ENCODE data around the gene DMD. TPM values are rescaled to one million over a fixed set of nuclear protein-coding genes. Genes with fewer than 3 reads are reported as not detected.

The DMD gene
- total and polyA plus RNA-seq, 2 of the 13 experiments (the other 11 are each of a cell fraction or from before 2014, with no cell fraction given), result 17.6 to 25.9 TPM

- no peak for TF ChIP-seq ARID5B (CRISPR knock-in tag; IDR thresholded peaks at IDR 0.05)
- no peak for TF ChIP-seq NFKB2 (CRISPR knock-in tag; IDR thresholded peaks at IDR 0.05; ENCODE audit: borderline replicate concordance)
- TF ChIP-seq POLR2A (IDR thresholded peaks at IDR 0.05; ENCODE audit: insufficient read depth in 1 of 2, low read depth in 2 of 2, low read length in 2 of 2), result no peak
Observed at GRCh38 chrX:31547416-31547815, 1663.9 kb downstream of the DMD start (continued).

GRCh38 chrX:31546126-31546525 lies 1665.2 kb downstream of the DMD start:
- ChIA-PET CTCF (ENCODE audit: low intra/inter-chr PET ratio, low total read pairs) (no interaction called here), POLR2A (no interaction called here)
- no peaks in the 10 kb centered on the region for H3K9me3 ChIP-seq (ENCODE audit: low read length)
- FAIRE-seq, result no peak
- 5% methylated on average over 2 of the region's 3 CpGs for whole genome bisulfite sequencing (ENCODE audit: low lambda C conversion rate)
- no peaks in the 10 kb centered on the region for H3K4me1 ChIP-seq (ENCODE audit: insufficient read depth, low read length)
- no TSS peak for BruUV-seq (replicated peaks)
- intact Hi-C loops (cut with micrococcal nuclease; ENCODE audit: unreplicated experiment) (no loop called here), in situ Hi-C loops (cut with HindIII; ENCODE audit: extremely low pct_ligation_motif_present, low pct_unique_long_range_greater_than_20kb) (no loop called here)
- no peak for DNase-seq (ENCODE audit: low spot score)
- no peak overlapping the region for H3K27ac ChIP-seq (ENCODE audit: extremely low read length, insufficient read depth, low read length)
- H3K36me3 ChIP-seq (replicated peaks in 1 of 2; ENCODE audit: control insufficient read depth in 1 of 2, insufficient read depth in 2 of 2, low read length in 2 of 2), result no peaks in the 10 kb centered on the region
- no peak overlapping the region for H3K9ac ChIP-seq (ENCODE audit: insufficient read depth, low read depth, low read length)
- H3K79me2 ChIP-seq (ENCODE audit: insufficient read depth, low read length), result no peaks in the 10 kb centered on the region
- no peak for ATAC-seq
- no peaks in the 10 kb centered on the region for H4K20me1 ChIP-seq (ENCODE audit: insufficient read depth, low read length)
- H2AFZ ChIP-seq (ENCODE audit: low read length), result no peak overlapping the region
- H3K4me3 ChIP-seq (replicated peaks in 1 of 3; ENCODE audit: insufficient read depth in 1 of 3, low read depth in 2 of 3, low read length in 3 of 3), result no peak overlapping the region
- no peak overlapping the region for H3K4me2 ChIP-seq (ENCODE audit: low read depth, low read length)
- no peaks in the 10 kb centered on the region for H3K27me3 ChIP-seq (ENCODE audit: control insufficient read depth in 1 of 2, insufficient read depth in 2 of 2, low read length in 2 of 2)
- TF ChIP-seq ZHX1 (CRISPR knock-in tag; IDR thresholded peaks at IDR 0.05; ENCODE audit: low read depth) (no peak), ZNF235 (CRISPR knock-in tag; IDR thresholded peaks at IDR 0.05; ENCODE audit: borderline replicate concordance) (no peak), ZNF546 (CRISPR knock-in tag; conservative IDR thresholded peaks at IDR 0.05) (no peak), ZHX2 (IDR thresholded peaks at IDR 0.05; ENCODE audit: low read depth) (no peak), ZHX2 (CRISPR knock-in tag; IDR thresholded peaks at IDR 0.05; ENCODE audit: borderline replicate concordance) (no peak), SIN3B (IDR thresholded peaks at IDR 0.05; ENCODE audit: low read length) (no peak), FOSL1 (CRISPR knock-in tag; IDR thresholded peaks at IDR 0.05; ENCODE audit: borderline replicate concordance) (no peak), ZBTB20 (CRISPR knock-in tag; IDR thresholded peaks at IDR 0.05; ENCODE audit: borderline replicate concordance, low read depth) (no peak), RAD51 (IDR thresholded peaks at IDR 0.05; ENCODE audit: borderline replicate concordance) (no peak)

All from HepG2 (cell line).